Spleen (tissue), 11 donors: ENCODE measurements around the gene CACNA1C. TPM values are rescaled to one million over a fixed set of nuclear protein-coding genes. Genes with fewer than 3 reads are reported as not detected.

Experiments
- DNase-seq: peaks from one replicate; pipeline ENCODE4 v3.0.0-alpha.2; 2020
- H3K27ac ChIP-seq, 8 donors: fragments of 200-600 bp; sonication (generic) in 7 of 8; 1 replicate in 4 of 8; 2 replicates in 4 of 8; pipeline versions ENCODE4 v1.5.0 to v1.8.0; 2016 to 2021; ENCODE audit warnings: inconsistent platforms in 4 of 8, mild to moderate bottlenecking in 4 of 8, moderate library complexity in 1 of 8
- H3K27me3 ChIP-seq, 7 donors: fragments of 200-600 bp; sonication (generic) in 6 of 7; replicated peaks in 1 of 7; 1 replicate in 4 of 7; 2 replicates in 3 of 7; pipeline versions ENCODE4 v1.5.0 to v1.8.0; 2016 to 2021; ENCODE audit warnings: inconsistent platforms in 3 of 7, mild to moderate bottlenecking in 1 of 7
- H3K36me3 ChIP-seq, 6 donors: fragments of 200-600 bp; sonication (generic) in 5 of 6; 1 replicate in 4 of 6; 2 replicates in 2 of 6; pipeline versions ENCODE4 v1.5.0 to v1.8.0; 2016 to 2021; ENCODE audit warnings: inconsistent platforms in 2 of 6
- H3K4me1 ChIP-seq, 6 donors: fragments of 200-600 bp; sonication (generic) in 5 of 6; 1 replicate in 3 of 6; 2 replicates in 3 of 6; pipeline versions ENCODE4 v1.5.0 to v1.8.0; 2016 to 2021; ENCODE audit warnings: inconsistent platforms in 3 of 6
- H3K4me3 ChIP-seq, 8 donors: fragments of 200-600 bp; sonication (generic) in 7 of 8; 1 replicate in 4 of 8; 2 replicates in 4 of 8; pipeline versions ENCODE4 v1.5.0 to v1.8.0; 2016 to 2021; ENCODE audit warnings: inconsistent platforms in 4 of 8, mild to moderate bottlenecking in 4 of 8, moderate library complexity in 2 of 8
- H3K9me3 ChIP-seq, 8 donors: fragments of 200-600 bp; sonication (generic) in 7 of 8; 1 replicate in 4 of 8; 2 replicates in 4 of 8; pipeline versions ENCODE4 v1.5.0 to v1.8.0; 2016 to 2021; ENCODE audit warnings: inconsistent platforms in 4 of 8
- CTCF ChIP-seq, 11 experiments: fragments of 200-600 bp in 7 of 11; fragments of 450-650 bp in 4 of 11; sonication (generic) in 4 of 11; IDR thresholded peaks in 8 of 11; conservative IDR thresholded peaks in 3 of 11; 1 replicate in 7 of 11; 2 replicates in 4 of 11; pipeline versions ENCODE4 v1.4.0 to v1.8.0; 2016 to 2021; ENCODE audit warnings: antibody characterized with exemption in 11 of 11, inconsistent platforms in 4 of 11, mild to moderate bottlenecking in 1 of 11
- POLR2A ChIP-seq, 3 donors: fragments of 450-650 bp; IDR thresholded peaks; one replicate each; pipeline ENCODE4 v1.5.1; 2017; ENCODE audit warnings: antibody characterized with exemption in 3 of 3, mild to moderate bottlenecking in 1 of 3
- POLR2AphosphoS5 ChIP-seq, 3 donors: sonication (generic); formaldehyde crosslinking; IDR thresholded peaks; one replicate each; pipeline ENCODE4 v1.5.1; 2017; ENCODE audit warnings: antibody characterized with exemption in 3 of 3
- WGBS, 5 donors: extraction: QIAGEN DNeasy Blood & Tissue Kit in 3 of 5; methylation state at CpG; one replicate each; pipeline versions ENCODE4 v1.1.5 to v1.1.7; 2013 to 2018; 5-methylcytosine and 5-hydroxymethylcytosine counted together
- intact Hi-C: fragments of 100-400 bp; cut with DNase I; formaldehyde crosslinking; loops from one replicate; pipeline ENCODE4 v1.15.0; 2023; ENCODE audit warnings: low total_unique reads
- polyA plus RNA-seq, 3 donors: library from polyadenylated mRNA; stranded (reverse); fragments of 200-250 nt; gene quantifications; one replicate each; pipeline ENCODE4 v1.2.1, GENCODE V29; 2013
- total RNA-seq, 7 donors: library from RNA; depleted of rRNA in 3 of 7; stranded (reverse); fragments of >200 nt in 3 of 7; fragmentation: NEBNext Ultra II Directional in 4 of 7; extraction: Animal tissue kit (Norgen Biotek cat#: 25700) in 4 of 7; gene quantifications; one replicate each; pipeline versions ENCODE4 v1.1.0 to v1.2.1, GENCODE V29; 2016 to 2021
- donor health status: healthy with polysubstance abuse.
- donor health status: DM: no; HTN: no; CAD: no; lungs with moderate emphysema.
- donor health status: DM: no; HTN: no; CAD: no.
- donor health status: Bipolar disorder and iron deficiency.
- donor health status: healthy.
- donor health status: DM: no; HTN: no; CAD: no.
- donor health status: DM: yes; HTN: yes; CAD: no.

The CACNA1C gene
- total and polyA plus RNA-seq, 10 donors, result 0.67 to 27.6 (median 18.4) TPM

- Histone ChIP-seq H3K27me3 (no peaks in the 10 kb centered on the region), H3K36me3 (no peaks in the 10 kb centered on the region), H3K4me1 (peaks cover 0 to under 1% (median 0%) of the 10 kb centered on the region in 6 donors), H3K4me3 (no peak overlapping the region), H3K9me3 (no peaks in the 10 kb centered on the region), H3K27ac (no peak overlapping the region)
- no peak for TF ChIP-seq POLR2AphosphoS5 (IDR thresholded peaks at IDR 0.05)
- TF ChIP-seq CTCF (IDR thresholded peaks at IDR 0.05 in 8 of 11, conservative IDR thresholded peaks at IDR 0.05 in 3 of 11), result no peak
- no peak for TF ChIP-seq POLR2A (IDR thresholded peaks at IDR 0.05)
- DNase-seq, result no peak
- 89 to 95% (median 92%) methylated on average over 8 of the region's 8 CpGs for WGBS, 5 donors
- intact Hi-C loops, result no loop called here
Observed at GRCh38 chr12:2373307-2373706, 320.5 kb downstream of the CACNA1C start.

- TF ChIP-seq POLR2AphosphoS5 (IDR thresholded peaks at IDR 0.05), result no peak
- Histone ChIP-seq H3K4me3 (no peak overlapping the region), H3K9me3 (no peaks in the 10 kb centered on the region), H3K27ac (no peak overlapping the region), H3K27me3 (no peaks in the 10 kb centered on the region), H3K4me1 (peaks cover 0 to 10% (median 0%) of the 10 kb centered on the region in 6 donors), H3K36me3 (no peaks in the 10 kb centered on the region)
- 86 to 97% (median 90%) methylated on average over 10 of the region's 10 CpGs for WGBS, 5 donors
- intact Hi-C loops, result no loop called here
- no peak for DNase-seq
Observed at GRCh38 chr12:2374092-2374906, 321.5 kb downstream of the CACNA1C start.

GRCh38 chr12:2375871-2376270, 323.1 kb downstream of the CACNA1C start:
- Histone ChIP-seq H3K36me3 (no peaks in the 10 kb centered on the region), H3K4me1 (peaks cover 0 to 19% (median 0%) of the 10 kb centered on the region in 6 donors)
- WGBS, 5 donors, result 87 to 95% (median 90%) methylated on average over 3 of the region's 3 CpGs

GRCh38 chr12:2376908-2377657, 324.3 kb downstream of the CACNA1C start:
- DNase-seq, result no peak
- TF ChIP-seq POLR2A (IDR thresholded peaks at IDR 0.05), result no peak
- no peak for TF ChIP-seq POLR2AphosphoS5 (IDR thresholded peaks at IDR 0.05)
- no peak for TF ChIP-seq CTCF (IDR thresholded peaks at IDR 0.05 in 8 of 11, conservative IDR thresholded peaks at IDR 0.05 in 3 of 11)
- Histone ChIP-seq H3K27me3 (no peaks in the 10 kb centered on the region), H3K27ac (no peak overlapping the region), H3K9me3 (no peaks in the 10 kb centered on the region), H3K36me3 (no peaks in the 10 kb centered on the region), H3K4me1 (peaks cover 0 to 20% (median 0%) of the 10 kb centered on the region in 6 donors), H3K4me3 (no peak overlapping the region)
- 80 to 82% (median 81%) methylated on average over 19 to 20 of the region's 20 CpGs for WGBS, 5 donors
- intact Hi-C loops, result no loop called here

More at GRCh38 chr12:2375871-2376270, 323.1 kb downstream of the CACNA1C start:
- no peaks in the 10 kb centered on the region for H3K27me3 ChIP-seq
- TF ChIP-seq CTCF (IDR thresholded peaks at IDR 0.05 in 8 of 11, conservative IDR thresholded peaks at IDR 0.05 in 3 of 11), result no peak
- TF ChIP-seq POLR2AphosphoS5 (IDR thresholded peaks at IDR 0.05), result no peak
- TF ChIP-seq POLR2A (IDR thresholded peaks at IDR 0.05), result no peak
- no peaks in the 10 kb centered on the region for H3K9me3 ChIP-seq
- no peak overlapping the region for H3K4me3 ChIP-seq
- intact Hi-C loops, result no loop called here
- DNase-seq, result no peak
- no peak overlapping the region for H3K27ac ChIP-seq
